GM21515 (cell line): ENCODE data around the gene LMNTD1.
"Not testable (repeated sequence)": the region's sequence is repeated elsewhere in the genome, so short reads cannot be mapped to it uniquely, and the experiment has no call there.

Source experiments
- ATAC-seq: cut with Tn5 transposase; IDR thresholded peaks from one replicate; pipeline ENCODE4 v1.9.1; 2021; ENCODE audit not compliant: unreplicated experiment

Gene LMNTD1

GRCh38 chr12:25553098-25553497 is at the start of gene LMNTD1:
TSS of gene LMNTD1 (minus strand) at chr12:25553283. CDS start at chr12:25552959, 324 bp downstream.
- no peak for ATAC-seq

GRCh38 chr12:25598956-25599355 is 45.9 kb upstream of the LMNTD1 start:
- no peak for ATAC-seq

- not testable (repeated sequence) for ATAC-seq
Observed at GRCh38 chr12:25595496-25595895, 42.4 kb upstream of the LMNTD1 start.

GRCh38 chr12:25594376-25594775 is 41.3 kb upstream of the LMNTD1 start:
- no peak for ATAC-seq

- no peak for ATAC-seq
Observed at GRCh38 chr12:25592725-25593495, 39.8 kb upstream of the LMNTD1 start.

GRCh38 chr12:25591144-25591543 is 38.1 kb upstream of the LMNTD1 start:
- no peak for ATAC-seq

GRCh38 chr12:25590011-25590721 is 37.1 kb upstream of the LMNTD1 start:
- ATAC-seq = no peak

- no peak for ATAC-seq
Observed at GRCh38 chr12:25587346-25587745, 34.3 kb upstream of the LMNTD1 start.

GRCh38 chr12:25585662-25586061 is 32.6 kb upstream of the LMNTD1 start:
- ATAC-seq = no peak

- ATAC-seq = no peak
Observed at GRCh38 chr12:25585021-25585523, 32.0 kb upstream of the LMNTD1 start.

- no peak for ATAC-seq
Observed at GRCh38 chr12:25584596-25584995, 31.5 kb upstream of the LMNTD1 start.

- ATAC-seq = no peak
Observed at GRCh38 chr12:25583545-25583944, 30.5 kb upstream of the LMNTD1 start.

- no peak for ATAC-seq
Observed at GRCh38 chr12:25581067-25581466, 28.0 kb upstream of the LMNTD1 start.

GRCh38 chr12:25578411-25579143 is 25.5 kb upstream of the LMNTD1 start:
- ATAC-seq = no peak

- no peak for ATAC-seq
Observed at GRCh38 chr12:25574761-25575160, 21.7 kb upstream of the LMNTD1 start.

GRCh38 chr12:25573346-25573745 is 20.3 kb upstream of the LMNTD1 start:
- no peak for ATAC-seq

- ATAC-seq = no peak
Observed at GRCh38 chr12:25570418-25570817, 17.3 kb upstream of the LMNTD1 start.

- ATAC-seq = no peak
Observed at GRCh38 chr12:25566202-25566949, 13.3 kb upstream of the LMNTD1 start.

- ATAC-seq = no peak
Observed at GRCh38 chr12:25558586-25558985, 5.5 kb upstream of the LMNTD1 start.

- ATAC-seq = no peak
Observed at GRCh38 chr12:25557830-25558436, 4.8 kb upstream of the LMNTD1 start.
